ENCODE data around the gene TMC6.

- no peak for TF ChIP-seq POLR2A (IDR thresholded peaks at IDR 0.05)
- TF ChIP-seq CTCF (IDR thresholded peaks at IDR 0.05) = no peak
These were observed 23.5 kb downstream of the TMC6 start for GRCh38 chr17:78105101-78105500.

Measured in breast epithelium (tissue), 3 donors.